ENCODE results near the gene OSBPL9. TPM values are rescaled to one million over a fixed set of nuclear protein-coding genes. Genes with fewer than 3 reads are reported as not detected.
"Not testable (repeated sequence)": the region's sequence is repeated elsewhere in the genome, so short reads cannot be mapped to it uniquely, and the experiment has no call there.

OSBPL9 gene
- total RNA-seq, 1 experiment from 2014 or later, result 112 TPM

GRCh38 chr1:51708911-51709760 is 92.2 kb downstream of the OSBPL9 start:
- no peak for DNase-seq (ENCODE audit: low spot score)

- DNase-seq (ENCODE audit: low spot score), result no peak
Observed at GRCh38 chr1:51709951-51710350, 93.1 kb downstream of the OSBPL9 start.

GRCh38 chr1:51712590-51712989 is 95.7 kb downstream of the OSBPL9 start:
- no peak for DNase-seq (ENCODE audit: low spot score)

GRCh38 chr1:51714374-51715019 is 97.6 kb downstream of the OSBPL9 start:
- no peak for DNase-seq (ENCODE audit: low spot score)

GRCh38 chr1:51715369-51715768 is 98.5 kb downstream of the OSBPL9 start:
- no peak for DNase-seq (ENCODE audit: low spot score)

- DNase-seq (ENCODE audit: low spot score), result no peak
Observed at GRCh38 chr1:51716746-51717145, 99.9 kb downstream of the OSBPL9 start.

- DNase-seq (ENCODE audit: low spot score), result no peak
Observed at GRCh38 chr1:51717842-51718241, 101.0 kb downstream of the OSBPL9 start.

- DNase-seq (ENCODE audit: low spot score), result no peak
Observed at GRCh38 chr1:51719146-51719545, 102.3 kb downstream of the OSBPL9 start.

- DNase-seq (ENCODE audit: low spot score), result no peak
Observed at GRCh38 chr1:51724797-51725196, 107.9 kb downstream of the OSBPL9 start.

GRCh38 chr1:51726051-51726450 is 109.2 kb downstream of the OSBPL9 start:
- DNase-seq (ENCODE audit: low spot score), result no peak

GRCh38 chr1:51726544-51727225 is 109.8 kb downstream of the OSBPL9 start:
- DNase-seq (ENCODE audit: low spot score), result no peak

- no peak for DNase-seq (ENCODE audit: low spot score)
Observed at GRCh38 chr1:51727366-51727765, 110.5 kb downstream of the OSBPL9 start.

GRCh38 chr1:51728611-51729155 is 111.8 kb downstream of the OSBPL9 start:
- no peak for DNase-seq (ENCODE audit: low spot score)

- DNase-seq (ENCODE audit: low spot score), result peak; percentile 97
Observed at GRCh38 chr1:51729156-51729823, 112.4 kb downstream of the OSBPL9 start.

GRCh38 chr1:51729824-51730301 is 113.0 kb downstream of the OSBPL9 start:
- DNase-seq (ENCODE audit: low spot score), result no peak

GRCh38 chr1:51731998-51732397 is 115.1 kb downstream of the OSBPL9 start:
- no peak for DNase-seq (ENCODE audit: low spot score)

GRCh38 chr1:51732701-51733425 is 116.0 kb downstream of the OSBPL9 start:
- no peak for DNase-seq (ENCODE audit: low spot score)

- DNase-seq (ENCODE audit: low spot score), result not testable (repeated sequence)
Observed at GRCh38 chr1:51733426-51733774, 116.5 kb downstream of the OSBPL9 start.

- DNase-seq (ENCODE audit: low spot score), result no peak
Observed at GRCh38 chr1:51733793-51734522, 117.1 kb downstream of the OSBPL9 start.

Data from H4 (cell line).